Tibial artery (tissue), 4 donors: ENCODE results near the gene TDRD10.

Experiments
- DNase-seq, 2 donors: peaks; one replicate each; pipeline ENCODE4 v3.0.0-alpha.2; 2019
- H3K27ac ChIP-seq, 2 donors: fragments of 200-600 bp; sonication (generic) in 1 of 2; 1 replicate in 1 of 2; 2 replicates in 1 of 2; pipeline ENCODE4 v1.5.1; 2018 to 2019; ENCODE audit warnings: mild to moderate bottlenecking in 1 of 2
- H3K27me3 ChIP-seq, 2 donors: fragments of 200-600 bp; sonication (generic) in 1 of 2; one replicate each; pipeline versions ENCODE4 v1.5.1 to v1.6.0; 2016 to 2019
- H3K36me3 ChIP-seq, 3 donors: fragments of 200-600 bp; sonication (generic) in 2 of 3; one replicate each; pipeline ENCODE4 v1.5.1; 2016 to 2019; ENCODE audit warnings: mild to moderate bottlenecking in 2 of 3
- H3K4me1 ChIP-seq, 4 donors: fragments of 200-600 bp; sonication (generic) in 2 of 4; 1 replicate in 3 of 4; 2 replicates in 1 of 4; pipeline ENCODE4 v1.5.1; 2016 to 2019
- H3K4me3 ChIP-seq, 2 donors: fragments of 200-600 bp; sonication (generic) in 1 of 2; 1 replicate in 1 of 2; 2 replicates in 1 of 2; pipeline ENCODE4 v1.5.1; 2018 to 2019; ENCODE audit warnings: mild to moderate bottlenecking in 2 of 2
- H3K9me3 ChIP-seq, 3 donors: fragments of 200-600 bp; sonication (generic) in 1 of 3; one replicate each; pipeline ENCODE4 v1.5.1; 2016 to 2019
- intact Hi-C: fragments of 100-400 bp; cut with DNase I; formaldehyde crosslinking; loops from one replicate; pipeline ENCODE4 v1.15.0; 2023; ENCODE audit warnings: low total_unique reads
- TF ChIP-seq, protein P1 (sequence below), 2 experiments: fragments of 200-600 bp in 1 of 2; fragments of 450-650 bp in 1 of 2; IDR thresholded peaks; one replicate each; pipeline ENCODE4 v1.5.1; 2017 to 2019; ENCODE audit warnings: antibody characterized with exemption in 2 of 2, mild to moderate bottlenecking in 1 of 2, moderate library complexity in 1 of 2

Gene TDRD10

GRCh38 chr1:154557939-154558719 lies 56.1 kb downstream of the TDRD10 start, which contains the start of gene UBE2Q1:
Gene UBE2Q1 (minus strand): TSS chr1:154558662. CDS start chr1:154558553, 109 bp downstream.
- intact Hi-C loops, result loop anchor here (10.0 kb wide), 1 partner anchor 233 kb away; the partner anchor contains the start of genes AQP10 and ATP8B2
- H3K27ac ChIP-seq, result peak within 1 kb of the TSS; percentile 86 to 91
- peak; percentile 51 to 77 for DNase-seq

DNA sequence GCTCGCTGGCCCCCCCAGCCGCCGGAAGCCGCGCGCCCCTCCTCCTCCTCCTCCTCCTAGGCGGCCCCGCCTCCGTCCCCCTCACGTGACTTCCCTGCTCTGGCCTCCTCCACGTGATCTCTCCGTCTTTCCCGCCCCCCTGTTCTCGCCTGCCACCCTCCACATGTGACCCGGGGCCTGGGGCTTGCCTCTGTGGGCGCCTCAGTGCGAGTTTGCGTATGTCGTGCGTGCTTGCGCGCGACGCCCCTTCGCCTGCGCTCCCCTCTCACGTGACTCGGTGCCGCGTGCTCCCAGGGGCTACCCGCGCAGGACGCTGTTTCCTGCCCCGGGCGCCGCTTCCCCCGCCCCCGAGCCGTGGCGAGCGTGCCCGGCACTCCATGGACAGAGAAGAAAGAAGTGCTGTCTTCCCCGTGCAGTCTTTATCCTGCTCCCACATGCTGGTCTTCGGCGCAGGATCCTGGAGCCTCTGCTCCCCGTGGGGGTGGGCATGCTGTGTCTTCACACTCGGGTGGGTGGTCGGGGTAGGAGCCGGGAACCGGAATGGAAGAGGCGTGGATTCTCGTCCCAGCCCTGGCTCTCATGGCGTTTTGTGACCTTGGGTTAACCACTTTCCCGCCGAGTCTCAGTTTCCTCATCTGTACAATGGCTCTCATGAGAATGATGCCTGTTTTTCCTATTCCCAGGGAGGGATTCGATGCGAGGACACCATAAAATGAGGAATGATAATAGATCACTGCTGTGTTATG lies 56.9 kb downstream of the TDRD10 start:
- Histone ChIP-seq H3K27ac (peak overlapping the region; percentile 86 to 91), H3K4me3 (peak overlapping the region; percentile 90 to 94), H3K36me3 (peaks cover 20 to 21% (median 21%) of the 10 kb centered on the region in 3 donors), H3K27me3 (no peaks in the 10 kb centered on the region), H3K9me3 (no peaks in the 10 kb centered on the region), H3K4me1 (peaks cover 0 to 28% (median 18%) of the 10 kb centered on the region in 4 donors)
- TF ChIP-seq, protein P1, sequence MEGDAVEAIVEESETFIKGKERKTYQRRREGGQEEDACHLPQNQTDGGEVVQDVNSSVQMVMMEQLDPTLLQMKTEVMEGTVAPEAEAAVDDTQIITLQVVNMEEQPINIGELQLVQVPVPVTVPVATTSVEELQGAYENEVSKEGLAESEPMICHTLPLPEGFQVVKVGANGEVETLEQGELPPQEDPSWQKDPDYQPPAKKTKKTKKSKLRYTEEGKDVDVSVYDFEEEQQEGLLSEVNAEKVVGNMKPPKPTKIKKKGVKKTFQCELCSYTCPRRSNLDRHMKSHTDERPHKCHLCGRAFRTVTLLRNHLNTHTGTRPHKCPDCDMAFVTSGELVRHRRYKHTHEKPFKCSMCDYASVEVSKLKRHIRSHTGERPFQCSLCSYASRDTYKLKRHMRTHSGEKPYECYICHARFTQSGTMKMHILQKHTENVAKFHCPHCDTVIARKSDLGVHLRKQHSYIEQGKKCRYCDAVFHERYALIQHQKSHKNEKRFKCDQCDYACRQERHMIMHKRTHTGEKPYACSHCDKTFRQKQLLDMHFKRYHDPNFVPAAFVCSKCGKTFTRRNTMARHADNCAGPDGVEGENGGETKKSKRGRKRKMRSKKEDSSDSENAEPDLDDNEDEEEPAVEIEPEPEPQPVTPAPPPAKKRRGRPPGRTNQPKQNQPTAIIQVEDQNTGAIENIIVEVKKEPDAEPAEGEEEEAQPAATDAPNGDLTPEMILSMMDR (IDR thresholded peaks at IDR 0.05), result no peak
- DNase-seq, result peak; percentile 99 to 100
- intact Hi-C loops, result loop anchor here (1.0 to 10.0 kb wide), 2 partner anchors 201 to 234 kb away; partner anchors contain the start of genes AQP10 and ATP8B2

More at GRCh38 chr1:154557939-154558719, 56.1 kb downstream of the TDRD10 start, which contains the start of gene UBE2Q1:
- H3K4me1 ChIP-seq, result peaks cover 0 to 28% (median 18%) of the 10 kb centered on the region in 4 donors
- TF ChIP-seq, protein P1 (IDR thresholded peaks at IDR 0.05), result no peak
- no peaks in the 10 kb centered on the region for H3K27me3 ChIP-seq
- peaks cover 27 to 29% (median 28%) of the 10 kb centered on the region in 3 donors for H3K36me3 ChIP-seq
- no peaks in the 10 kb centered on the region for H3K9me3 ChIP-seq
- peak within 1 kb of the TSS; percentile 90 to 94 for H3K4me3 ChIP-seq

DNA sequence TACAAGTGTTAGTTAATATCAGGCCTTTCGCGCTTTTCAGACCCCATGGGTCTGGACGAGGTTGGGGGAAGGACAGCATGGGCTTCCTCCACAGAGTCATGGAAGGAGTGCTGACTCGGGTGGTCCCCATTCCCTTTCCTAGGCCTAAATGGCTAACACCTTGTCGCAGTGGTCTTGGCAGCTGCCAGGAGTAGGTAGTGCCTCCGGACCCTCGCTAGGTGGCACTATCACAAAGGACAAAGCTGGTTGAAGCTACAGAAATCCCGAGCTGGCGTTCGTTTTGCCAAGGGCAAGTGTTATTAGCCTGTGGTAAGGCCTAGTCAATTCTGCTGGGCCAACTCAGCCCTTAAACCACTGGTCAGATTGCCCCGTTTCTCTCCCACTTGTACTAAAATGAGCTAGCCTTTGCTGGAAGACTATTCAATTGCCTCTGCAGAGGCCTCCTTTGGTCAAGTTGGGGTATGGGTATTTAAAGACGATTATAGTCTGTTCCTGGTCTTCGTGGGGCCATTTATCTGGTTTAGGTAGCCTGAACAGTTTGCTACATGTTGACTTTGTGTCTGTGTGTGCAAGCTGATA lies 57.5 kb downstream of the TDRD10 start:
- intact Hi-C loops, result loop anchor here (1.0 to 10.0 kb wide), 4 partner anchors 65 to 323 kb away; partner anchors contain the start of genes AQP10 and ATP8B2

GRCh38 chr1:154565876-154566275 lies 63.9 kb downstream of the TDRD10 start:
- H3K4me3 ChIP-seq, result no peak overlapping the region
- H3K27ac ChIP-seq, result no peak overlapping the region
- H3K4me1 ChIP-seq, result peaks cover 0 to 12% (median 2%) of the 10 kb centered on the region in 4 donors
- peaks cover 0 to 41% of the 10 kb centered on the region in 2 donors for H3K27me3 ChIP-seq
- DNase-seq, result no peak
- intact Hi-C loops, result loop anchor here (10.0 kb wide), 1 partner anchor 59 kb away; no protein-coding TSS in a partner anchor
- TF ChIP-seq, protein P1 (IDR thresholded peaks at IDR 0.05), result no peak
- no peaks in the 10 kb centered on the region for H3K9me3 ChIP-seq
- H3K36me3 ChIP-seq, result no peaks in the 10 kb centered on the region

More for the DNA sequence above, 57.5 kb downstream of the TDRD10 start:
- Histone ChIP-seq H3K36me3 (peaks cover 13 to 14% (median 14%) of the 10 kb centered on the region in 3 donors), H3K4me1 (peaks cover 0 to 28% (median 18%) of the 10 kb centered on the region in 4 donors), H3K27ac (peak overlapping the region; percentile 86 to 91), H3K4me3 (peak overlapping the region; percentile 90 to 94), H3K9me3 (no peaks in the 10 kb centered on the region), H3K27me3 (no peaks in the 10 kb centered on the region)
- peak; percentile 86 to 92 for DNase-seq
- TF ChIP-seq, protein P1 (IDR thresholded peaks at IDR 0.05), result peak; percentile 88 to 92
